Lower leg skin (tissue), 4 donors: ENCODE data around the gene SELENON. TPM values are rescaled to one million over a fixed set of nuclear protein-coding genes. Genes with fewer than 3 reads are reported as not detected.
A peak's percentile ranks its signal among the peaks of the same experiment; 100 is the strongest.

Experiments used
- DNase-seq, 2 donors: peaks; one replicate each; pipeline ENCODE4 v3.0.0-alpha.2; 2019; ENCODE audit warnings: low spot score in 2 of 2
- H3K4me3 ChIP-seq: fragments of 200-600 bp; sonication (generic); 2 replicates; pipeline ENCODE4 v1.5.1; 2017; ENCODE audit warnings: mild to moderate bottlenecking, low read depth; ENCODE audit not compliant: poor library complexity, severe bottlenecking
- POLR2A ChIP-seq, 2 donors: fragments of 450-650 bp; IDR thresholded peaks; one replicate each; pipeline ENCODE4 v1.6.1; 2016 to 2017; ENCODE audit warnings: antibody characterized with exemption in 2 of 2, mild to moderate bottlenecking in 1 of 2, moderate library complexity in 1 of 2
- WGBS, 2 donors: methylation state at CpG; one replicate each; pipeline ENCODE4 v1.1.5; 2018; 5-methylcytosine and 5-hydroxymethylcytosine counted together
- intact Hi-C: fragments of 100-400 bp; cut with DNase I; formaldehyde crosslinking; loops from one replicate; pipeline ENCODE4 v1.15.0; 2023; ENCODE audit warnings: low total_unique reads
- total RNA-seq, 4 donors: library from RNA; depleted of rRNA; stranded (reverse); fragments of >200 nt; gene quantifications; one replicate each; pipeline ENCODE4 v1.1.0, GENCODE V29; 2016
- TF ChIP-seq, protein P1 (sequence below), 3 donors: fragments of 450-650 bp; IDR thresholded peaks; one replicate each; pipeline ENCODE4 v1.5.1; 2016; ENCODE audit warnings: antibody characterized with exemption in 3 of 3, mild to moderate bottlenecking in 3 of 3, moderate library complexity in 2 of 3

SELENON gene
- total RNA-seq, 4 donors from 2014 or later = 14.9 to 24.5 (median 17.6) TPM

GRCh38 chr1:25866288-25866687 lies 66.3 kb downstream of the SELENON start:
- H3K4me3 ChIP-seq = no peak overlapping the region
- WGBS, 2 donors = 86 to 92% methylated on average over 1 of the region's 1 CpG
- no peak for DNase-seq
- TF ChIP-seq POLR2A (IDR thresholded peaks at IDR 0.05) = no peak
- TF ChIP-seq, protein P1, sequence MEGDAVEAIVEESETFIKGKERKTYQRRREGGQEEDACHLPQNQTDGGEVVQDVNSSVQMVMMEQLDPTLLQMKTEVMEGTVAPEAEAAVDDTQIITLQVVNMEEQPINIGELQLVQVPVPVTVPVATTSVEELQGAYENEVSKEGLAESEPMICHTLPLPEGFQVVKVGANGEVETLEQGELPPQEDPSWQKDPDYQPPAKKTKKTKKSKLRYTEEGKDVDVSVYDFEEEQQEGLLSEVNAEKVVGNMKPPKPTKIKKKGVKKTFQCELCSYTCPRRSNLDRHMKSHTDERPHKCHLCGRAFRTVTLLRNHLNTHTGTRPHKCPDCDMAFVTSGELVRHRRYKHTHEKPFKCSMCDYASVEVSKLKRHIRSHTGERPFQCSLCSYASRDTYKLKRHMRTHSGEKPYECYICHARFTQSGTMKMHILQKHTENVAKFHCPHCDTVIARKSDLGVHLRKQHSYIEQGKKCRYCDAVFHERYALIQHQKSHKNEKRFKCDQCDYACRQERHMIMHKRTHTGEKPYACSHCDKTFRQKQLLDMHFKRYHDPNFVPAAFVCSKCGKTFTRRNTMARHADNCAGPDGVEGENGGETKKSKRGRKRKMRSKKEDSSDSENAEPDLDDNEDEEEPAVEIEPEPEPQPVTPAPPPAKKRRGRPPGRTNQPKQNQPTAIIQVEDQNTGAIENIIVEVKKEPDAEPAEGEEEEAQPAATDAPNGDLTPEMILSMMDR (IDR thresholded peaks at IDR 0.05) = no peak
- intact Hi-C loops = no loop called here

DNA sequence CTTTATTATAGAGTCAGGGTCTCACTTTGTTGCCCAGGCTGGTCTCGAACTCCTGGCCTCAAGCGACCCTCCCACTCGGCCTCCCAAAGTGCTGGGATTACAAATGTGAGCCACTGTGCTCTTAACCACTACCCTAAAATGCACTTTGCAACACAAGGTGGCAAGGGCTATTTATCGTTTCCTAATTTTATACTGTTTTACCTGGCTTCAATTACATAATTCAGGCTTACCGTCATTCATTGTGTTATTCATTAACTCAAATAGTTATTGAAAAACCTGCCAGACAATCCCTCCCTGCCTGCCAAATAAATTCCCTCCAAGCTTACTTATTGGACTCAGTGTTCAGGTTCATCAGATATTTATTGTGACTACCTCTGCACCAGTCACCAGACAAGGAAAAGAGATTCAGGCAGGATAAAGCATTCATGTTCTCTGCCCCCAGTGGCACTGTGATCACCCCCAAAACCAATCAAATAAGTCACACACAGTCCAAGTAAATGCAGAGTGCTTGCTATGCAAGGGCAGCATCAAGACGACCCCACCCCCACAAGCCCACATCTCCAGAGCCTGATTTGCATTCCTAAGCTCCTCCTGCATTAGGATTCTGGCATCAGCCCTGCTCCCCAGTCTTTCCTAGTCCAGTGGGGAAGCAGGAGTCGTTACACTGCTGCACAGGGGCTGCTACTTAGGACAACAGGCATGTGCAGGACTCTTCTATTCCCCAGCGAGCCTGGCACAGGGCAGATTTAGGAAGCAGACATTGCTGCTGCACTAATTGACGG lies 67.4 kb downstream of the SELENON start:
- intact Hi-C loops = no loop called here
- TF ChIP-seq POLR2A (IDR thresholded peaks at IDR 0.05) = no peak
- TF ChIP-seq, protein P1 (IDR thresholded peaks at IDR 0.05) = no peak
- peak in 1 of 2 donors; percentile 59 for DNase-seq
- WGBS, 2 donors = 70 to 74% methylated on average over 9 of the region's 9 CpGs
- no peak overlapping the region for H3K4me3 ChIP-seq

Other genes with a start within 250 kb of the SELENON start
- gene MAN1C1, start 183.4 kb upstream of the SELENON start, total RNA-seq = 1 to 10 TPM; 5.9 to 7.3 (median 6.6) TPM
- 10 to 100 TPM; 34.9 to 46.1 (median 39.7) TPM for gene MTFR1L, start 19.8 kb downstream of the SELENON start, total RNA-seq
- under 1 TPM in 1 of 4 donors, not detected in 3; 0.68 TPM for gene AUNIP, start 59.3 kb downstream of the SELENON start, total RNA-seq
- 10 to 100 TPM; 20.1 to 29.6 (median 24.4) TPM for gene PAQR7, start 75.5 kb downstream of the SELENON start, total RNA-seq
- 10 to 100 TPM; 19.0 to 26.5 (median 24.0) TPM for gene STMN1, start 106.2 kb downstream of the SELENON start, total RNA-seq
- gene PAFAH2, start 197.9 kb downstream of the SELENON start, total RNA-seq = 10 to 100 TPM; 11.8 to 23.0 (median 17.1) TPM
- 1 to 10 TPM in 2 of 4 donors, under 1 TPM in 2; 0.34 to 3.9 (median 2.2) TPM for gene EXTL1, start 221.6 kb downstream of the SELENON start, total RNA-seq
- gene SLC30A2, start 245.9 kb downstream of the SELENON start, total RNA-seq = 1 to 10 TPM in 1 of 4 donors, under 1 TPM in 3; 0.13 to 1.8 (median 0.42) TPM